Retina (tissue), 1 donor: ENCODE results near the gene KCNQ1.

Source experiments
- DNase-seq: peaks from one replicate; pipeline ENCODE4 v3.0.0-alpha.2; 2016

The KCNQ1 gene

DNA sequence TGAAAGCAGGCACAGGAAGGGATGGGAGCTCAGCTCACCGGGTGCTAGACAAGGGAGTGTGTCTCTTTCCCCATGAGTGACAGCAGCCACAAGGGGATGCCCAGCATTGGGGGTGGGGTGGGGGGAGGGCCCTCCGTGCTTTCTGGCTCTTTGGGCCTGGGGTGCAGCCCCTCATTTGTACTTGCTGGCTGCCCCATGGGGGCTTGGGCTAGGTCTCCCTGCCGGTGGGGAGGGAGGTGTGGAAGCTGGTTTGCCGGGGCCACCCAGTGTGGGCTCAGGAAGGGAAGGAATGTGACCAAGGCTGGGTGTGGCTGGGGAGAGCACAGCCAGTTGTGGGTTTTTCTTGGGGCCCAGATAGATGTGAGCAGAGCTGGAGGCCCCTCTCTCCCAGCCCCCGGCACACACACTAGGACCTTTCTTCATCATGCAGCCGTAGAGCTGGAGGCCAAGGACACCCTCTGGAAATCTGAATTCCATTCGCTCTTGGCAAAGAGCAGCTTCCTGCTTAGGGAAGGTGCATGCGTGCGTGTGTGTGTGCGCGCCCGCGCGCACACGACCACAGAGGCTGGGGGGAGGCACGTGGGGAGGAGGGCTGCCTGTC, 229.2 kb downstream of the KCNQ1 start:
- DNase-seq = no peak

DNA sequence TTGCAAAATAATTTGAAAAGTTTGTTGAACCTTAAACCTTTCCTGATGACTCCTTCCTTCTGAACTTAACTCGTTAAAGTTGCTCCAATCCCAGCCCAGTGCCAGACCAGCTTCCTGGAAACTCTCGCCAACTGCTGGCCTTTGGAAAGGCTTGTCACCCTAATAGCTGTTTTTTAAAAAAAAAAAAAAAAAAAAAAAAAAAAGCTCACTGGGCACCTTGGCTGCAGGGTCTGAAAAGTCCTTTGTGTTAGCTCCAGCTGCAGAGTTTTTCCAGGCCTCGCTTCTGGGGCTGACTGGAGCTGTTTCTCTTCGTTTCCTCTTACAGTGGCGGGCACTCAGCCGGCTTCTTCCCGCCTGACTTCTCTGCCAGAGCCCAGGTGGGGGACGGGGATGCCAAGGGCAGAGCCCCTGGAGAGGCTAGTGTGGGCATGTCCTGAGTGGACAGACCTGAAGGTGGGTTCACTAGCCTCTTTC, 229.9 kb downstream of the KCNQ1 start:
- no peak for DNase-seq

DNA sequence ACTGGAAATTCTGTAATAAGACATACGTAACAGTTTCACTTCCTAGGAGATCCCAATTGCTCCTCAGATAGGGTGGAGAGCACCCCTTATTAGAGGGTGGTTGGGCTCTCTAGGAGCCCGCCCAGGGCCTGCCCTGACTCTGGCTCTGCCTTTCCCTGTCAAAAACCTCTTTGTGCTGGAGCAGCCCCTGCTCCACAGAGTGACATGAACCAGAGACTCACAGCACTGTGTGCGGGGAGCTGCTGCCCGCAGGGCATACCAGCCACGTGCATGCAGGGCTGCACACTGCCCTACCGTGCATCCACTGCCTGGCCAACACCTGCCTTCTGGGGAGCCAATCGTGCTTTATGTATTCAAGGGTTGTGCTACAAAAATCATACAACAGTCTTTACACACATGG, 230.7 kb downstream of the KCNQ1 start:
- DNase-seq = no peak

DNA sequence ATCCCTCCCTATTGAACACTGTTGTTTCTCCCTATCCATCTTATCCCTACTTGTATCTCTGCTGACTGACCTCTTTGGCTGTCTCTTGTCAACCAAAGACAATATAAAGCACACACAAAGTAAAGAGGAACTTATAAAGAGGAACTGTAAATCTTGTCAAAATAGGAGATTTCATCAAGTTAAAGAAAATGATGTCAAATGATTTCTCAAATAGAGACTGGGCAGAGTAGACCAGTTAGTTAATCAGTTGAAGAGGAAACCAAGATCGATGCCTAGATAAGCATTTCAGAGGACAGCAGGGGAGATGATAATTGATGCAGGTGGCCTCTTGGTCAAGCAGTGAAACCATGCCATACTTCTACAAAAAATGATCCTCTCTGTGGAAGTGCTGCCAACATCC, 232.3 kb downstream of the KCNQ1 start:
- no peak for DNase-seq

DNA sequence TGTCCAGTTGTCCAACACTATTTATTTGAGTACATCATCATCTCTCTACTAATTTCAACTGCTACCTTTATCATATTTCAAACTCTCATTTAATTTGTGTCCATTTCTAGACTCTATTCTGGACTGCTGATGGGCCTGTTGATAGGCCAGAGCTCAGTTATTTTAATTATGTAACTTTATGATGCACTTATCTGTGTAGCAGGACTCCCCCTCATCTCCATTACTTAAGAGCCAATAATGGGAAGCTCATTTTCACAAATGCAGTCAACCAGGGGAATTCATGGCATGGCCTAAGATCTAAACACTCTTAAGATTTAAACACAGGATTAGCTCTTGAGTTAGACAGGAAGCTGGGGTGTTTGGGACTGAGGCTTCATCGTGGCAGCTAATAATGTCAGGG, 233.6 kb downstream of the KCNQ1 start:
- no peak for DNase-seq

DNA sequence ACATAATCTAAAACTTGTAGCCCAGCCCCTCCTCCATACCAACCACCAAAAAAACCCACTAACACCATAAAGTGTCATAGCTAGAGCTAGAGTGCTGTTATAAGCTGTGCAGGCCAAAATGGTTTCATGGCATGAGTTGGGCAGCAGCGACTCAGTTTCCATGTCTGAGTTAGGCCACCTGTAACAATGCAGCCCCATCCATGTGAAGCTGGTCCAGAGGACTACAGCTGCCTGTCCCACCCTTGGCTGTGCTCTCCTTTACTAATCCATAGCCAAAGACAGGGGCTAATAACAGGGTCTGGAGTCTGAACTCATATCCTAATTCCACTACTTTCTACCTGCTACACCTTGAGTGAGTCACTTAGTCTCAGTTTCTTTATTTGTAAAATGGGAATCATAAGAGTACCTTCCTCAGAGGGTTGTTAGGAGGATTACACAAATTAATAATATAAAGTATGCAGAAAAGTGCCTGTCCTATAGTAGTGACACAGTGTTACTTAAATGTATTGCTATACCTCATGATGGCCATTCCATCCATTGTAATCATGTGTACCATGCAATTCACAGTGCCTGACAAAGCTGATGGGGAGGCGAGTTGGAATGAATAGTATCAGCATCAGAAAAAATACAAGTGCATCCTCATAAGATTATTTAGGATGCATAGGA, 234.3 kb downstream of the KCNQ1 start:
- DNase-seq = no peak

DNA sequence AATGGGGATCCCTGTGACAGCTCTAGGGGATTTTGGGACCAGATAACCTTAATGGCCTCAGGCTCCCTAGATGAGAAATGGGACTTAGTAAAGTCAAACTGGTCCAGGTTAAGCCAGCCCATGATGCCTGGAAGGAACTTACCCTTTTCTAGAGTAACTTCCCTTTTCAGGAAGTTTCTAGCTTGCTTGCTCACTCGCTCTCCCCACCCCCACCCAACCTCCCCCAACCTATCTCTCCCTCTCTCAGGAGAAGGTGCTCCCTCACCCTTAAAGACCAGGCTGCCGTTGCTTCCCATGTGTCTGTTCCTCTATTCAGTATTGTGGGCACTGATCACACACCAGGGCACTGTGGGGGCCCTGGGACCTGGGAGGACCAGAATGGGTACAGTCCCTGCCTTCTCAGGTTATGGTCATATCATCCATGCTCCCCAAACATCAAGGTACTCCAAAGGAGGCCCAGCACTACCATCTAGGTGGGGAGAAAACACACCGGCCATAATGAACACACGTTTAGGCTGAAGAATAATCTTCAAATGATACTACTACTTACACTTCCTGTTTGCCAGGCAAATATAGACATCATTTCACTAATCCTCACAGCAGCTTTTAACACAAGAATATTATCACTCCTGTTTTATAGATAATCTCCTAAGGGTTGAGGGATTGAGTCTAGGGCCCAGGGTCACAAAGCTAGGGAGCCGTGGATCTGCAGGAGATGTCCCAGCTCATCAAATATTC, 236.8 kb downstream of the KCNQ1 start:
- DNase-seq = no peak

DNA sequence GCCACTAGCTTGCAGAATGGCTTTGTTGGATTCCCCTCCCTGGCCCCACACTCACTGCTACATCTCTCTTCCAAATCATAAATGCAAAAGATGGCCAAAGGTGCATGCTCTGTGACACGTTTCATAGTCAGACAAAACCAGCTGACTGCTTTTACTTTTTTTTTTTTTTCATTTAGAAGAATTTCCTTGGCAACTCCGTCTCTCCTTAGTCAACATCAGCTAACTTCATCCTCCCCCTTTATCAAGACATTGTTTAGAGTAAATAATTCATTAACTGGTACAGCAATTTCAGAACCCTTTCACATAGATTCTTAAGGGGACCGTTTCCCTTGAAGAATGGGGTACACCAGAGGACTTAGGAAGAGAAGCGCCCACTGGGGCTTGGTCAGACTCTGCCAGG, 239.0 kb downstream of the KCNQ1 start:
- DNase-seq = no peak

DNA sequence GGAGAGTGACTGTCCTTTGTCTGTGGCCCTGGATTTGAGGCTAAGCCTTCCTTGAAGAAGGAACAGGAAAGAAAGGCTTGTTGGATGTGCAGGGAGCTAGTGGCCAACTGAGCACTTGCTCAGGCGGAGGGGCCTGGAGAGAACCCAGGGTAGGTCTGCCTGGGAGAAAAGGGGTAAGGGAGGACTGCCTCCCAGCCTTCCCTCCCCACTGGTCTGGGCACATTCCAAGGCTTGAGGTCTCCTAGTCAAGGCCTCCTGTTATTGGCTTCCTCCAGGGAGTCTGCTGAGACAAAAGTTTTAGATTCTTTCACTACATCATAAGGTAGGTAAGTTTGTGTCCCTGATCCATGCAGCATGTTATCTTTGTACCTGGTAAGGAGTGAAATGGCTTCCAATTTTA, 239.8 kb downstream of the KCNQ1 start:
- no peak for DNase-seq

DNA sequence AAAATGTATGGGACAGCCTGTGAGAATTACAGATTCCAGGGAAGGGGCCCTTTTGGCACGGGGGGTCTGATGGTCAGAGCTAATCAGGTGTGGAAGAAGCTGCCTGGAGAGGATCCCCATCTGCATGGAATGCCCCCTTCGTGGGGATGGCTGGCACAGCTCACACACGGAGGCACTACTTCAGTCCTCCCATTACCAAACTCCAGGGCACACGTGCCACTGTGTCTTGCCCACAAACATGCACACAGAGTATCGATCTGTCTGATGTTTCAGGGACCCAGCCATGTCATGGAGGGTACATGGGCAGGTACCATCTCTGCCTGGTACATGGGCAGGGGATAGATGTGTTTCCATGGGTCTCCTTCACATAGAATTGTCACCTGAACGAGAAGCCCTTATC, 240.2 kb downstream of the KCNQ1 start:
- no peak for DNase-seq

DNA sequence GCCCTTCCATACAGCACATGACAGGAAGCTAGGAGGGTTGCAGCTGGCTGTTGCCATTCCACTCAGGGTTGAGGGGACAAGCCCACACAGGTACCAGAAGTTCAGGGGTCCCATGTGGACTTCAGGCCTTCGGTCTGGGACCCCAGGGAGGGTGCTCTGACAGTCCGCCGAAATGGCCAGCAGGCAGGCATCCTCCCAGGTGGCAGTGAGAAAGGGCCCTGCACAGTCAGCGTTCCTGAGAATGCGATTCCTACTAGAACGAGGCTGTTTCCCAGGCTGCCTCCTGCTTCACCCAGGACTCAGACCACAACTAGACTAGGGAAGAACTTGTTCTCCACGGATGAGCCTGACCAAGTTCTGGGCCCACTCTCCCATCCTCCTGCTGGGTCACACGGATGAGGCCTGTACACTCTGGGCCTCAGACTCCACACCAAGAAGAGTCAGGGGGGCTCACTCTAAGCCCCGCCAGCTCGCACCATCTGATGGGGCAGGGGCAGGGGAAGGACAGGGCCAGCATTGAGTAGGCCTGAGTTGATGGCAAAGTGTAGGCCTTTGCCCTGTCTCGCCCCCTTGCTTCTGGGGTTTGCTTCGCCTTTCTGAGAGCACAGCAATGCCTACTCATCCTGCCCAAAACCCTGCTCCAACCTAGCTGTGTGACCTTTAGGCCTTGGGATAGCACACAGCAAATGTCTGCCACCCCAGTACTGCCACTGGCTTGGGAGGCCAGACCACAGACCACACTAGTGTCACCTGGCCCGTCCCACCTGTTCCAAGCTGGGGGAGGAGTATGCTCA, 241.0 kb downstream of the KCNQ1 start:
- no peak for DNase-seq

DNA sequence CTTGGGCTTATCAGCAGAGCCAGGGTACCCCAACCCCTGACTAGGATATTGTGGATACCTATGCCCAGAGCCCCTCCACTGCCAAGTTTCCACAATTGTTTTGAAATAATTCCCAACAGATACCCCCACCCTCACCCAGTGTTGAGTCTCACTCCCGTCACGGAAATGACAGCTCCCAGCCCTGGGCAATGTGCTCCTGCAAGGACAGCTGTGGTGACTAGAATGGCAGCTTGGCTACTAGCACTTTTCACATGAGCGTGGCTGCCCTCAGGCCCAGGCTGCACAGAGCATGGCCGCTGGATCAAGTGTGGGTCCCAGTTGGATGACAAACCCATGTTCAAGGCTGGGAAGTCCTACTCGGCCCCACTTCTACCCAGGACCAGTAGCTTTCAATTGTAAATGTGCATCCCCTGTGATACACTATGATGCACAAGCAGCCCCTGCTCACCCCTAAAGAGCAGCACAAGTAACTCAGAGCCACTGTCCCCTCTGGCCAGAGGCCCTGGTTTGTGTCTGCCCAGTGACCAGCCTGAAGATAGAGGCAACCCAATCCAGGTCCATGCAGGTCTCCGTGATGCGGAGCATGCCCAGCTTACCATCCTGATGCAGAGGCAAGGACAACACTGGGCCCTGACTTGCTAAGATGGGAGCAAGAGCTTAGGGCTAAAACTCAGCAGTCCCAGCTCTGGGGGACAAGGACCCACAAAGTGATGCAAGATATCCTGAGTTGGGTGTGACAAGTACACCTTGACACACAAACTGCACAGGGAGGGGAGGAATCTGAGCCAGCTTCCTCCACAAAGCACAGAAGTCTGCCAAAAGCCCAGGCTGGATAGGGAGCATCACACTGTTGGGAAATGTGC, 241.8 kb downstream of the KCNQ1 start:
- no peak for DNase-seq

DNA sequence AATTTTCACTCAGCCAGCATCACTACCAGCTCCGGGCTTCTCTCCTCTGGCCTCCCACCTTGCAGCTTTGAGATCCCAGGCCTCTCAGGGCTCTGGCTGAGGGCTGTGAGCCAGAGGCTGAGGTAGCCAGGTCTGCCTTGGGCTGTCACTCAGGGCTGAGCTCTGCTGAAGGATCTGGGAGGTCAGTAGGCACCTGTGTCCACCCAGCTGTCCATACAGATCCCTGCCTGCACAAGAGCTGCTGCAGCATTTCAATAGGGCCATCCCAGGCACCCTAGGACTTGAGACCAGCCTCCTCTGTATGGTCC, 242.4 kb downstream of the KCNQ1 start:
- DNase-seq = no peak

DNA sequence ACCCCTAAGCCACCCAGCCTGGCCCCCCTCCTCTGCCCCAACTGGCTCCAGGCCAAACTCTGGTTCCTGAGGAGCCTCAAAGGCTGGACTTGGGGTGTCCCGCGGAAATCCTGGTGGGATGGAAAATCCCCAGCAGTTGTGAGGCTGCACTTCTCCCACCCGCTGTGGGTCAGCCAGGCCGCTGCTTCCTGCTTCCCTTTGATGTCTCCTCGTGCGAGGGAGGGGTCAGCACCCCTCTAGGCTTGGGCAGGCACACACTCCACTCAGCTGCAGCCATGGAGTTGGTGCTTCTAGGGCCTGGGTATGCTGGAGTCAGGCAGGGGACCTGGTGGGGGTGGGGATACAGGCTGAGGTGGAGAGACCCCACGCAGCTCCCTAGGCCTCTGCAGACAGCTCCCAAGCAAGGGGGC, 243.0 kb downstream of the KCNQ1 start:
- no peak for DNase-seq

DNA sequence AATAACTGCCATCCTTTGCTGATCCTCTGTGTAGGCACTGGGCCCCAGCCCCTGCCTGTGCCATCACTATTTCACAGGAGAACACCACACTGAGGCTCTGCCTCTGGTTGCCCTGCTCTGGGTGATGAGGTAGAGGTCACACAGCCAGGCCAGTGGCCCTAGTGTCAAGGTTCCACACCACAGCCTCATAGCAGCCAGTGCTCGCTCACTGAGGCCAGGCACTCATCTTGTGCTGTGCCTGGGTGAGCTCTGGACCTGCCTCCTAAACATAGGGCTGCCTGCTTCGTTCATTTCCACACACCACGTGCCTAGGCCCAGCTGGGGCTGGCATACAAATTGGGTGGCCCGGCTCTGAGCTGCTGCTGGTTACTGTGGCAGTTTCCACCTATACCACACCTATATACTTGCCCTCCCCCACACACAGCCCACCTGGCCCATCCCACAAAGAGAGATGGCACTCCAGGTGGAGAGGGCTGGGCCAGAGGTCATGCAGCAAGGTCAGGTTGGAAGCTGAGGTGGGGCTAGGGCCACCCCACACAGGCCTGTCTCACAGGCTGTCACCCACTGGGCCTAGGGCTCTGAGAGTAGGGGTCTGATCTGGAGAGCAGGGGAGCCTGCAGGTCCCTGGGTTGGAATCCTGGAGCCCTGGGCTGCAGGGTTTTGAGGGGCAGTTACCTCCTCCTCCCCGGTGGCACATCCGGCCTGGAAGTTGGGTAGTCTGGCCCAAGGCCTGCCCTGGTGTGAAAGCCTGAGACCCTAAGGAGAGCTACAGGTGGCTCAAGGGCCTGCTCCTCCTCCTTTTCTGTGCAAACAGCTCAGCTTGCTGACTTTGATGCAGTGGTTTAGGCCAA, 243.8 kb downstream of the KCNQ1 start:
- DNase-seq = no peak

DNA sequence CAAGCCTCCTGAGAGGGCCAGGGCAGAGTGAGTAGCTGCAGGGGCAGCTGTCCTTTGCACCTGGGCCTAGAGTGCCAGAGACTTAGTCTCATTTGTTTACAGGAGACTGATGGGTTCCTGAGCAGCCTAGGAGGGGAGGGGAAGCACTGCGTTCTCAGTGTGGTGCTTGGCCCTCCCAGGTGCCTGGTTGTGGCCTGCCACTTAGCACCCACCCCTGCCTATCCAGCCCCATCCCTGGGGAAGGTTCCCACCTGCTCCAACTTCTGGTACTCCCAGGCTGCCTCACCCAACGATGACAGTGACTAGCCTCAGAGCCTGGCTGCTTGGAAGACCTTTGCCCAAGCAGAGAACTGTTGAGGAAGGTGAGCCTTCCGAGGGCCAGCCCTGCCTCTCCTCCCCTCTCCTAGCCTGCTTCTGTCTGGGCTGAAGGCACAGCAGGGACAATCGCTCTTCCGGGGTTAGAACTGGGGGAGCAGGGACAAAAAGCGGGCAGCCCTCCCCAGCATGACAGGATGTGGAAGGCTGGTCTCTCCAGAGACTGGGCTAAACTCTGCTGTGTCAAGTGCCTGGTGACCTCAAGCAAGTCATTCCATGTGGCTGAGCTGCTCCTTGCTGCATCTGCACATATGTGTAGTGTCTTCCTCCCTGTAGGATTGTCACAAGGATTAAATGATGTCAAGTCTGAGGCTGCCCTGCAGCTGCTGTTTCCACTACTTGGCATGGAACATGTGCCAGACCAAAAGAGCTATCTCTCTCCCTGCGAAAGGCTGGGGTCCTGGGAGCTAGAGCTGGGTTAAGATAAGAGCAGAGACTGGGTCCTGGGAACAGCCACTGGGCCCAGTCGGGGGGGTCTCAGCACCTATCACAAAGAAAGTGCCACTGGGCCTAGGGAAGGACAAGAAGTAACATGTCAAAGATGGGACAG, 245.1 kb downstream of the KCNQ1 start:
- DNase-seq = peak; percentile 43

DNA sequence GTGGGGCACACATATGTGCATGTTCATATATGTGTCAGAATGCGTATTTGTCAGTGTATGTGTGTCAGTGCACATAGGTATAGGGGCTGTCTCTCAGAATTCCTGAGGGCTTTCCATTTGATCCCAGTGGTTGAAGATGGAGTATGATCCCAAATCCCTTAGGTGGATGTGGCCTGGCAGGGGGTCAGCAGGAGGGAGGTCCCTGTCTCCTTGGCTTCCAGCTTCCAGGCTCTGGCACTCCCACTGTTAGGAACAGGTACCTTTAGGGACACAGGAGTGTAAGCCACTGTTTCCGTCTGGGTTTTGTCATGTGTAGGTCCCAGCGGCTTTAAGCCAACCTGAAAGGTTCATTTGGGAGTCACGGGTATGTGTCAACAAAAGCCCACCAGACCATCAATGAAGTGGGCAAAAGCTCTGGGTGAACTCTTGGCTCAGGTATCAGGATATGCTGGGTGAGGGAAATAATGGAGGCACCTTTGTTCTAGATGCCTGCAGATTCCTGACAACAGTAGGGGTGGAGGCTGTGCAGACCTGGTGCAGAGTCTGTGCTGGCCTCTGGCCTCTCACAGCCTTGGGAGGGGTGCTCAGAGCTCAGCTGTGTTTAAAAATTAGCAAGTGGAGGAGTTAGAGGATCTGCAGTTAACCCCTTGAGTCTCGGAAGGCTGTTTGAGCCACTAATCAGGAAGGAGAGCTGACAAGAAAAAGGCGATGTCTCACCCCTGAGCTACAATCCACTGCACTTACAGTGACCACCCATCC, 246.0 kb downstream of the KCNQ1 start:
- DNase-seq = peak; percentile 24

DNA sequence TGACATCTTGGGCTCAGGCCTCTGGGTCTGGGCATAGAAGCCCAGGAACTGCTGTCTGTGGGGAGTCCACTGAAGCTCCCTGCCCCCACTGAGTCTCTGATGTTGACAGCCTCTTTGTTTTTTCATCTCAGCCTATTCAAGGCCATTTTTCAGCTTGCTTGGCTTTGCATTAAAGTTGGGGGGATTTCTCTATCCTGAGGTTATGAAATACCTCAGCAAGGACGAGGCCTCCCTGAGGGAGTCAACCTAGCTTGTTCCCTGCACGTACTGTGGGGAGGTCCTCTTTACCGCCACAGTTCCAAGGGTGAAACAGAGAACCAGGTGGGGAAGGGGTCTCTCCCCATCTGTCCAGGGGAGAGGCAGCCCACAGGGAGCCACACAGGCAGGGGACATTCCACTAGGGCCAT, 246.6 kb downstream of the KCNQ1 start:
- peak; percentile 23 for DNase-seq

DNA sequence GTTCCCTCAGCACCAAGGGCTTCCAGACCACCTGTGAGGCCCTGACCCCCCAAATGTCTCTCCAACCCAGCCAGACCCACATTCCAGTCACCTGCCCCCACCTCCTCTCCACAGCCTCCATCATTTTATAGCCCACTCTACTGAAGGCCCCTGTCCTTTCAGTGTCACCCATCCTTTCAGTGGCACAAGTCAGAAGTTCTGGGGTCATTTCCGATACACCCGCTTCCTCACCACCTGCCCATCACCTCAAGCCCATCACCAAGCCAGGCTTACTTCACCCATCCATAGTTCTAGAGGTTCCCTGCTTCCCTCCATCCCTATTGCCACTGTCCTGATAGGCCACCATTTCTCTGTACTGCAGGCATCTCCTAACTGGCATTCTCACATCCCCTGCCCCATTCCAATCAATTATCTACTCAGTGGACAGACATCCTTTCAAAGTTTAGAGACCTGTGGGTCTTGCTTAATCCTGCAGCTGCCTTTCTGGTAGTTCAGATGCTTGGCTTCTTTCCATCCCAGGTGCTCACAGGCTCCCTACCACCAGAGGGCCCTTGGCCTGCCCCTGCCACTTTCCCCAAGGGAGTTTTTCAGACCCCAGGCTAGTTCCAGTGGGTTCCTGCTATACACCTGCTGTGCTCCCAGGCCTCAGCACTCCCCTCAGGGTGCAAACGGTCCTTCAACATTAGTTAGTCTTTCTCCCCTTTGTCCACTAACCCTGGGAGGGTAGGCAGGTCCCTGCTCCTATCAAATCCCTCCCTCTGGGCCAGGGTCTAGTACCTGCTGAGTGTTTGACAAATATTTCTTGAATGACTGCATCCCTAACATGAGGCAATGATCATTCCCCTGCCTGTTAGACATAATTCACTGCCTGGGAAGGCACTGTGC, 247.4 kb downstream of the KCNQ1 start:
- peak; percentile 44 for DNase-seq
